DOHH2 (cell line): ENCODE measurements around the gene SHQ1.

ENCODE experiments used
- EZH2phosphoT487 ChIP-seq: fragments of 200-600 bp; sonication (generic); IDR thresholded peaks from 2 replicates; pipeline ENCODE4 v1.6.1; 2017; ENCODE audit warnings: borderline replicate concordance, mild to moderate bottlenecking, antibody characterized with exemption, low read length, moderate library complexity, mixed read lengths
- TF ChIP-seq, protein P1 (sequence below): fragments of 200-600 bp; sonication (generic); IDR thresholded peaks from one replicate; pipeline ENCODE4 v1.5.1; 2014; ENCODE audit warnings: antibody characterized with exemption, mild to moderate bottlenecking, low read depth, low read length; ENCODE audit not compliant: poor library complexity, severe bottlenecking

GRCh38 chr3:72768936-72769335 lies 79.3 kb downstream of the SHQ1 start:
- TF ChIP-seq, protein P1, sequence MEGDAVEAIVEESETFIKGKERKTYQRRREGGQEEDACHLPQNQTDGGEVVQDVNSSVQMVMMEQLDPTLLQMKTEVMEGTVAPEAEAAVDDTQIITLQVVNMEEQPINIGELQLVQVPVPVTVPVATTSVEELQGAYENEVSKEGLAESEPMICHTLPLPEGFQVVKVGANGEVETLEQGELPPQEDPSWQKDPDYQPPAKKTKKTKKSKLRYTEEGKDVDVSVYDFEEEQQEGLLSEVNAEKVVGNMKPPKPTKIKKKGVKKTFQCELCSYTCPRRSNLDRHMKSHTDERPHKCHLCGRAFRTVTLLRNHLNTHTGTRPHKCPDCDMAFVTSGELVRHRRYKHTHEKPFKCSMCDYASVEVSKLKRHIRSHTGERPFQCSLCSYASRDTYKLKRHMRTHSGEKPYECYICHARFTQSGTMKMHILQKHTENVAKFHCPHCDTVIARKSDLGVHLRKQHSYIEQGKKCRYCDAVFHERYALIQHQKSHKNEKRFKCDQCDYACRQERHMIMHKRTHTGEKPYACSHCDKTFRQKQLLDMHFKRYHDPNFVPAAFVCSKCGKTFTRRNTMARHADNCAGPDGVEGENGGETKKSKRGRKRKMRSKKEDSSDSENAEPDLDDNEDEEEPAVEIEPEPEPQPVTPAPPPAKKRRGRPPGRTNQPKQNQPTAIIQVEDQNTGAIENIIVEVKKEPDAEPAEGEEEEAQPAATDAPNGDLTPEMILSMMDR = no peak
- TF ChIP-seq EZH2phosphoT487 = no peak
